SK-N-SH treated with all-trans-retinoic acid at 6 μM for 48 hours (cell line): ENCODE measurements around the gene SMARCD1.

ENCODE experiments used
- BACH2 ChIP-seq: fragments of 250-450 bp; sonication (Bioruptor Pico); IDR thresholded peaks from 2 replicates; pipeline ENCODE4 v1.9.0; 2021; ENCODE audit warnings: mild to moderate bottlenecking, borderline replicate concordance
- ISL1 ChIP-seq: fragments of 250-450 bp; sonication (Bioruptor Pico); IDR thresholded peaks from 2 replicates; pipeline ENCODE4 v2.1.2; 2022; ENCODE audit warnings: mild to moderate bottlenecking, moderate library complexity
- OSR1 ChIP-seq: fragments of 250-450 bp; sonication (Bioruptor Pico); IDR thresholded peaks from 2 replicates; pipeline ENCODE4 v1.8.0; 2022; ENCODE audit warnings: moderate library complexity, mild to moderate bottlenecking, inconsistent platforms
- PATZ1 ChIP-seq: fragments of 250-450 bp; sonication (Bioruptor Pico); IDR thresholded peaks from 2 replicates; pipeline ENCODE4 v1.8.0; 2020; ENCODE audit warnings: mild to moderate bottlenecking, moderate library complexity, borderline replicate concordance
- RARB ChIP-seq: fragments of 250-450 bp; sonication (Bioruptor Pico); IDR thresholded peaks from 2 replicates; pipeline ENCODE4 v1.8.0; 2021; ENCODE audit warnings: mild to moderate bottlenecking, moderate library complexity
- TCF4 ChIP-seq: fragments of 250-450 bp; sonication (Bioruptor Pico); IDR thresholded peaks from 2 replicates; pipeline ENCODE4 v1.8.0; 2021; ENCODE audit warnings: mild to moderate bottlenecking, moderate library complexity, borderline replicate concordance
- ZC3H10 ChIP-seq: fragments of 250-450 bp; sonication (Bioruptor Pico); IDR thresholded peaks from 2 replicates; pipeline ENCODE4 v1.5.1; 2021; ENCODE audit warnings: mild to moderate bottlenecking, moderate library complexity
- ZFP3 ChIP-seq: fragments of 250-450 bp; sonication (Bioruptor Pico); IDR thresholded peaks from 2 replicates; pipeline ENCODE4 v1.5.0; 2020; ENCODE audit warnings: mild to moderate bottlenecking, moderate library complexity
- ZNF70 ChIP-seq: fragments of 450-650 bp; formaldehyde crosslinking; IDR thresholded peaks from 2 replicates; pipeline ENCODE4 v1.5.0; 2020; ENCODE audit warnings: mild to moderate bottlenecking, moderate library complexity
- TF ChIP-seq, protein P1 (sequence below): fragments of 250-450 bp; sonication (Bioruptor Pico); IDR thresholded peaks from 2 replicates; pipeline ENCODE4 v1.5.0; 2020; ENCODE audit warnings: mild to moderate bottlenecking, moderate library complexity
- TF ChIP-seq, protein P2 (sequence below): fragments of 250-450 bp; sonication (Bioruptor Pico); IDR thresholded peaks from 2 replicates; pipeline ENCODE4 v1.5.1; 2021; ENCODE audit warnings: mild to moderate bottlenecking, moderate library complexity
- TF ChIP-seq, protein P3 (sequence below): fragments of 250-450 bp; sonication (Bioruptor Pico); IDR thresholded peaks from 2 replicates; pipeline ENCODE4 v1.5.1; 2020; ENCODE audit warnings: low read depth, mild to moderate bottlenecking, moderate library complexity

- no peak for TF ChIP-seq ISL1 (CRISPR knock-in tag)
- no peak for TF ChIP-seq TCF4 (CRISPR knock-in tag)
- TF ChIP-seq, protein P1, sequence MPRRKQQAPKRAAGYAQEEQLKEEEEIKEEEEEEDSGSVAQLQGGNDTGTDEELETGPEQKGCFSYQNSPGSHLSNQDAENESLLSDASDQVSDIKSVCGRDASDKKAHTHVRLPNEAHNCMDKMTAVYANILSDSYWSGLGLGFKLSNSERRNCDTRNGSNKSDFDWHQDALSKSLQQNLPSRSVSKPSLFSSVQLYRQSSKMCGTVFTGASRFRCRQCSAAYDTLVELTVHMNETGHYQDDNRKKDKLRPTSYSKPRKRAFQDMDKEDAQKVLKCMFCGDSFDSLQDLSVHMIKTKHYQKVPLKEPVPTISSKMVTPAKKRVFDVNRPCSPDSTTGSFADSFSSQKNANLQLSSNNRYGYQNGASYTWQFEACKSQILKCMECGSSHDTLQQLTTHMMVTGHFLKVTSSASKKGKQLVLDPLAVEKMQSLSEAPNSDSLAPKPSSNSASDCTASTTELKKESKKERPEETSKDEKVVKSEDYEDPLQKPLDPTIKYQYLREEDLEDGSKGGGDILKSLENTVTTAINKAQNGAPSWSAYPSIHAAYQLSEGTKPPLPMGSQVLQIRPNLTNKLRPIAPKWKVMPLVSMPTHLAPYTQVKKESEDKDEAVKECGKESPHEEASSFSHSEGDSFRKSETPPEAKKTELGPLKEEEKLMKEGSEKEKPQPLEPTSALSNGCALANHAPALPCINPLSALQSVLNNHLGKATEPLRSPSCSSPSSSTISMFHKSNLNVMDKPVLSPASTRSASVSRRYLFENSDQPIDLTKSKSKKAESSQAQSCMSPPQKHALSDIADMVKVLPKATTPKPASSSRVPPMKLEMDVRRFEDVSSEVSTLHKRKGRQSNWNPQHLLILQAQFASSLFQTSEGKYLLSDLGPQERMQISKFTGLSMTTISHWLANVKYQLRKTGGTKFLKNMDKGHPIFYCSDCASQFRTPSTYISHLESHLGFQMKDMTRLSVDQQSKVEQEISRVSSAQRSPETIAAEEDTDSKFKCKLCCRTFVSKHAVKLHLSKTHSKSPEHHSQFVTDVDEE, result no peak
- TF ChIP-seq BACH2 (CRISPR knock-in tag), result no peak
- TF ChIP-seq, protein P2, sequence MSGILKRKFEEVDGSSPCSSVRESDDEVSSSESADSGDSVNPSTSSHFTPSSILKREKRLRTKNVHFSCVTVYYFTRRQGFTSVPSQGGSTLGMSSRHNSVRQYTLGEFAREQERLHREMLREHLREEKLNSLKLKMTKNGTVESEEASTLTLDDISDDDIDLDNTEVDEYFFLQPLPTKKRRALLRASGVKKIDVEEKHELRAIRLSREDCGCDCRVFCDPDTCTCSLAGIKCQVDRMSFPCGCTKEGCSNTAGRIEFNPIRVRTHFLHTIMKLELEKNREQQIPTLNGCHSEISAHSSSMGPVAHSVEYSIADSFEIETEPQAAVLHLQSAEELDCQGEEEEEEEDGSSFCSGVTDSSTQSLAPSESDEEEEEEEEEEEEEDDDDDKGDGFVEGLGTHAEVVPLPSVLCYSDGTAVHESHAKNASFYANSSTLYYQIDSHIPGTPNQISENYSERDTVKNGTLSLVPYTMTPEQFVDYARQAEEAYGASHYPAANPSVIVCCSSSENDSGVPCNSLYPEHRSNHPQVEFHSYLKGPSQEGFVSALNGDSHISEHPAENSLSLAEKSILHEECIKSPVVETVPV (CRISPR knock-in tag), result no peak
- no peak for TF ChIP-seq ZFP3 (CRISPR knock-in tag)
- TF ChIP-seq RARB, result no peak
- no peak for TF ChIP-seq ZNF70
- TF ChIP-seq, protein P3, sequence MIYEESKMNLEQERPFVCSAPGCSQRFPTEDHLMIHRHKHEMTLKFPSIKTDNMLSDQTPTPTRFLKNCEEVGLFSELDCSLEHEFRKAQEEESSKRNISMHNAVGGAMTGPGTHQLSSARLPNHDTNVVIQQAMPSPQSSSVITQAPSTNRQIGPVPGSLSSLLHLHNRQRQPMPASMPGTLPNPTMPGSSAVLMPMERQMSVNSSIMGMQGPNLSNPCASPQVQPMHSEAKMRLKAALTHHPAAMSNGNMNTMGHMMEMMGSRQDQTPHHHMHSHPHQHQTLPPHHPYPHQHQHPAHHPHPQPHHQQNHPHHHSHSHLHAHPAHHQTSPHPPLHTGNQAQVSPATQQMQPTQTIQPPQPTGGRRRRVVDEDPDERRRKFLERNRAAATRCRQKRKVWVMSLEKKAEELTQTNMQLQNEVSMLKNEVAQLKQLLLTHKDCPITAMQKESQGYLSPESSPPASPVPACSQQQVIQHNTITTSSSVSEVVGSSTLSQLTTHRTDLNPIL (CRISPR knock-in tag), result no peak
- no peak for TF ChIP-seq OSR1 (CRISPR knock-in tag)
- TF ChIP-seq PATZ1 (CRISPR knock-in tag), result no peak
- no peak for TF ChIP-seq ZC3H10 (CRISPR knock-in tag)
Observed at GRCh38 chr12:50051101-50051806, 33.9 kb upstream of the SMARCD1 start.
